HG02610 (cell line): ENCODE measurements around the gene EVC.
"Not testable (repeated sequence)": the region's sequence is repeated elsewhere in the genome, so short reads cannot be mapped to it uniquely, and the experiment has no call there.

Experiments used
- ATAC-seq: cut with Tn5 transposase; IDR thresholded peaks from one replicate; pipeline ENCODE4 v1.9.1; 2021; ENCODE audit warnings: mild to moderate bottlenecking, moderate library complexity; ENCODE audit not compliant: unreplicated experiment

EVC gene

GRCh38 chr4:5836943-5837342 is 125.9 kb downstream of the EVC start:
- no peak for ATAC-seq

GRCh38 chr4:5837483-5837882 is 126.5 kb downstream of the EVC start:
- ATAC-seq: not testable (repeated sequence)

- ATAC-seq: no peak
These were observed 128.3 kb downstream of the EVC start for GRCh38 chr4:5839332-5839731.

- ATAC-seq: no peak
These were observed 129.0 kb downstream of the EVC start for GRCh38 chr4:5839751-5840674.

GRCh38 chr4:5842456-5842855 is 131.5 kb downstream of the EVC start:
- ATAC-seq: no peak

- ATAC-seq: no peak
These were observed 132.9 kb downstream of the EVC start for GRCh38 chr4:5843573-5844530.

- ATAC-seq: no peak
These were observed 134.3 kb downstream of the EVC start for GRCh38 chr4:5845035-5845905.

GRCh38 chr4:5851637-5852301 is 140.8 kb downstream of the EVC start:
- ATAC-seq: no peak

GRCh38 chr4:5852523-5853202 is 141.7 kb downstream of the EVC start:
- no peak for ATAC-seq

GRCh38 chr4:5854929-5855328 is 143.9 kb downstream of the EVC start:
- ATAC-seq: no peak

GRCh38 chr4:5856362-5856761 is 145.4 kb downstream of the EVC start:
- not testable (repeated sequence) for ATAC-seq

GRCh38 chr4:5857199-5857598 is 146.2 kb downstream of the EVC start:
- no peak for ATAC-seq

- ATAC-seq: no peak
These were observed 147.2 kb downstream of the EVC start for GRCh38 chr4:5858020-5858769.

- no peak for ATAC-seq
These were observed 152.6 kb downstream of the EVC start for GRCh38 chr4:5863461-5864113.
